HepG2 (cell line): ENCODE results near the gene SGF29. TPM values are rescaled to one million over a fixed set of nuclear protein-coding genes. Genes with fewer than 3 reads are reported as not detected.

Experiments
- ATAC-seq: fragments of 200-7000 bp; cut with Tn5 transposase; 3 replicates; pipeline ENCODE4 v1.9.1; 2020; ENCODE audit warnings: mild to moderate bottlenecking, moderate library complexity
- BruUV-seq: library from RNA; stranded (reverse); fragments of 400-500 nt; replicated peaks from 2 replicates; lab custom pipeline; 2021; lab: Mats Ljungman, UMichigan
- CTCF ChIA-PET: fragments of 300-600 bp; formaldehyde crosslinking; extraction: SDS; loops from one replicate; lab custom pipeline; 2021; ENCODE audit warnings: low total read pairs, inconsistent platforms, low intra/inter-chr PET ratio; lab: Yijun Ruan, JAX
- POLR2A ChIA-PET: fragments of 350-600 bp; sonication (Branson Sonifier 250); formaldehyde crosslinking; loops from one replicate; lab custom pipeline; 2020; ENCODE audit warnings: antibody characterized with exemption, inconsistent platforms; lab: Yijun Ruan, JAX
- DNase-seq: peaks from one replicate; pipeline ENCODE4 v3.0.0-alpha.2; 2015; ENCODE audit warnings: low spot score
- FAIRE-seq: peaks from 3 replicates; lab custom pipeline; 2011; peaks lifted over from hg19 to GRCh38; lab: Jason Lieb, UNC
- H2AFZ ChIP-seq: one replicate; pipeline ENCODE4 v1.6.1; 2011; ENCODE audit warnings: low read length, inconsistent platforms
- H3K27ac ChIP-seq: fragments of 300-600 bp; 3 replicates; pipeline ENCODE4 v1.8.0; 2011; ENCODE audit warnings: mixed run types, mild to moderate bottlenecking, mixed read lengths, low read length, inconsistent platforms; ENCODE audit not compliant: insufficient read depth; ENCODE audit errors: extremely low read length
- H3K27me3 ChIP-seq, 2 experiments: fragments of 200-600 bp in 1 of 2; 2 replicates in 1 of 2; 3 replicates in 1 of 2; pipeline versions ENCODE4 v1.6.0 to v1.8.0; 2011; ENCODE audit warnings: low read length in 2 of 2, mild to moderate bottlenecking in 2 of 2, moderate library complexity in 2 of 2, inconsistent platforms in 1 of 2; ENCODE audit not compliant: insufficient read depth in 2 of 2, control insufficient read depth in 1 of 2
- H3K36me3 ChIP-seq, 2 experiments: fragments of 200-600 bp in 1 of 2; replicated peaks in 1 of 2; 2 replicates in 1 of 2; 3 replicates in 1 of 2; pipeline versions ENCODE4 v1.5.1 to v1.8.0; 2011; ENCODE audit warnings: low read length in 2 of 2, inconsistent platforms in 1 of 2; ENCODE audit not compliant: insufficient read depth in 2 of 2, control insufficient read depth in 1 of 2
- H3K4me1 ChIP-seq: 2 replicates; pipeline ENCODE4 v1.5.1; 2012; ENCODE audit warnings: low read length, inconsistent platforms; ENCODE audit not compliant: insufficient read depth
- H3K4me2 ChIP-seq: 2 replicates; pipeline ENCODE4 v1.6.0; 2011; ENCODE audit warnings: low read depth, low read length, inconsistent platforms
- H3K4me3 ChIP-seq, 3 experiments: fragments of 200-600 bp in 1 of 3; sonication (generic), shearing (Covaris generic) in 1 of 3; replicated peaks in 1 of 3; 2 replicates each; pipeline ENCODE4 v1.5.1; 2011 to 2016; ENCODE audit warnings: low read length in 3 of 3, inconsistent platforms in 2 of 3, low read depth in 2 of 3, mild to moderate bottlenecking in 2 of 3, control low read depth in 1 of 3, mixed read lengths in 1 of 3; ENCODE audit not compliant: insufficient read depth in 1 of 3
- H3K79me2 ChIP-seq: one replicate; pipeline ENCODE4 v1.6.1; 2011; ENCODE audit warnings: low read length, inconsistent platforms; ENCODE audit not compliant: insufficient read depth
- H3K9ac ChIP-seq: 2 replicates; pipeline ENCODE4 v1.6.0; 2011; ENCODE audit warnings: mild to moderate bottlenecking, low read depth, low read length, inconsistent platforms; ENCODE audit not compliant: insufficient read depth
- H3K9me3 ChIP-seq: 2 replicates; pipeline ENCODE4 v1.5.1; 2012; ENCODE audit warnings: mild to moderate bottlenecking, low read length
- H4K20me1 ChIP-seq: 2 replicates; pipeline ENCODE4 v1.6.0; 2011; ENCODE audit warnings: inconsistent platforms, mild to moderate bottlenecking, low read length, moderate library complexity; ENCODE audit not compliant: insufficient read depth
- AHDC1 ChIP-seq: sonication (generic); formaldehyde crosslinking; IDR thresholded peaks from 2 replicates; pipeline ENCODE4 v1.5.1; 2020; ENCODE audit warnings: mild to moderate bottlenecking, missing genetic modification reagents, borderline replicate concordance
- CREB3 ChIP-seq: sonication (generic); formaldehyde crosslinking; IDR thresholded peaks from 2 replicates; pipeline ENCODE4 v1.5.0; 2020; ENCODE audit warnings: missing genetic modification reagents
- FOXK1 ChIP-seq: sonication (generic); formaldehyde crosslinking; IDR thresholded peaks from 2 replicates; pipeline ENCODE4 v1.4.0; 2020; ENCODE audit warnings: low read depth, missing genetic modification reagents, borderline replicate concordance
- MAFK ChIP-seq, 2 experiments: IDR thresholded peaks in 1 of 2; conservative IDR thresholded peaks in 1 of 2; 2 replicates each; pipeline ENCODE4 v1.6.1; 2011; ENCODE audit warnings: improper control_type of control experiment in 2 of 2, low read length in 2 of 2
- MLLT10 ChIP-seq: sonication (generic); formaldehyde crosslinking; IDR thresholded peaks from 2 replicates; pipeline ENCODE4 v1.4.0; 2020; ENCODE audit warnings: missing genetic modification reagents
- MNT ChIP-seq: fragments of 450-650 bp; IDR thresholded peaks from 2 replicates; pipeline ENCODE4 v1.6.1; 2016
- RBM22 ChIP-seq: fragments of 200-400 bp; formaldehyde crosslinking; optimal IDR thresholded peaks from 2 replicates; pipeline ENCODE3; 2017; ENCODE audit warnings: mild to moderate bottlenecking, low read length, moderate library complexity
- SNAI1 ChIP-seq: sonication (generic); formaldehyde crosslinking; IDR thresholded peaks from 2 replicates; pipeline ENCODE4 v1.5.0; 2020; ENCODE audit warnings: mild to moderate bottlenecking, missing genetic modification reagents, borderline replicate concordance
- ZC3H13 ChIP-seq: sonication (generic); formaldehyde crosslinking; IDR thresholded peaks from 2 replicates; pipeline ENCODE4 v1.8.1; 2023; ENCODE audit warnings: mild to moderate bottlenecking, missing genetic modification reagents, moderate library complexity
- ZFP90 ChIP-seq: sonication (generic); formaldehyde crosslinking; IDR thresholded peaks from 2 replicates; pipeline ENCODE4 v1.8.0; 2022; ENCODE audit warnings: missing genetic modification reagents, mild to moderate bottlenecking, inconsistent platforms, borderline replicate concordance
- ZNF556 ChIP-seq: sonication (generic); formaldehyde crosslinking; IDR thresholded peaks from 2 replicates; pipeline ENCODE4 v1.4.0; 2020; ENCODE audit warnings: mild to moderate bottlenecking, missing genetic modification reagents, borderline replicate concordance
- WGBS: methylation state at CpG from one replicate; pipeline ENCODE4 v1.1.6; 2017; ENCODE audit warnings: low lambda C conversion rate; 5-methylcytosine and 5-hydroxymethylcytosine counted together
- in situ Hi-C: cut with HindIII; loops from 2 replicates; pipeline ENCODE4 v1.10.0; 2017; ENCODE audit warnings: low pct_unique_long_range_greater_than_20kb; ENCODE audit not compliant: extremely low pct_ligation_motif_present
- intact Hi-C: fragments of 100-400 bp; cut with micrococcal nuclease; formaldehyde crosslinking; loops from one replicate; pipeline ENCODE4 v1.10.0; 2022; ENCODE audit not compliant: unreplicated experiment
- polyA plus RNA-seq, 8 experiments: library from polyadenylated mRNA; depleted of rRNA in 3 of 8; stranded (reverse) in 7 of 8; unstranded in 1 of 8; fragments of >200 nt; fragmentation: Illumina TruSeq in 4 of 8; extraction: Trizol in 4 of 8; gene quantifications; 2 replicates each; pipeline versions ENCODE4 v1.2.1 to v1.2.3, GENCODE V29; 2011 to 2016; ENCODE audit warnings: low read depth in 4 of 8, missing spikeins in 1 of 8, mixed read lengths in 1 of 8; ENCODE audit not compliant: insufficient read depth in 1 of 8
- total RNA-seq, 5 experiments: library from RNA; depleted of rRNA; stranded (reverse); fragments of >200 nt; fragmentation: Illumina TruSeq; extraction: Trizol; gene quantifications; 2 replicates each; pipeline ENCODE4 v1.2.3, GENCODE V29; 2016; ENCODE audit warnings: low read depth in 1 of 5

SGF29 gene
- total and polyA plus RNA-seq, 2 of the 13 experiments (the other 11 are each of a cell fraction or from before 2014, with no cell fraction given) = 5.0 to 29.4 TPM

- H3K27ac ChIP-seq = no peak overlapping the region
- CTCF ChIA-PET = no interaction called here
- H4K20me1 ChIP-seq = no peaks in the 10 kb centered on the region
- H3K4me2 ChIP-seq = no peak overlapping the region
- in situ Hi-C loops = no loop called here
- no TSS peak for BruUV-seq
- no peak overlapping the region for H2AFZ ChIP-seq
- no peaks in the 10 kb centered on the region for H3K27me3 ChIP-seq
- ATAC-seq (no peak; the same call in 2 of the 3 replicates), FAIRE-seq (no peak), DNase-seq (no peak)
- POLR2A ChIA-PET = no interaction called here
- intact Hi-C loops = no loop called here
- H3K4me1 ChIP-seq = no peaks in the 10 kb centered on the region
- TF ChIP-seq CREB3 (no peak), AHDC1 (no peak), MAFK (conservative IDR thresholded peaks at IDR 0.05 in 1 of 2, IDR thresholded peaks at IDR 0.05 in 1 of 2; ENCODE audit: low read length in 2 of 2) (no peak), ZC3H13 (no peak), ZNF556 (no peak), MNT (no peak), SNAI1 (CRISPR knock-in tag) (no peak), ZFP90 (no peak), FOXK1 (CRISPR knock-in tag) (no peak), RBM22 (no peak), MLLT10 (CRISPR knock-in tag) (no peak)
- WGBS = 96% methylated on average over 4 of the region's 4 CpGs
- H3K9me3 ChIP-seq = peaks cover 10% of the 10 kb centered on the region
- peaks cover 7% of the 10 kb centered on the region for H3K79me2 ChIP-seq
- no peak overlapping the region for H3K4me3 ChIP-seq
- peaks cover 2 to 3% of the 10 kb centered on the region in 2 experiments; a peak in 3 of 5 replicates for H3K36me3 ChIP-seq
- no peak overlapping the region for H3K9ac ChIP-seq
These were observed 16.4 kb downstream of the SGF29 start for GRCh38 chr16:28569968-28570752.
